HG02642 (cell line): ENCODE results near the gene PES1.
A peak's percentile ranks its signal among the peaks of the same experiment; 100 is the strongest.
"Not testable (repeated sequence)": the region's sequence is repeated elsewhere in the genome, so short reads cannot be mapped to it uniquely, and the experiment has no call there.

Experiments used
- ATAC-seq: cut with Tn5 transposase; IDR thresholded peaks from one replicate; pipeline ENCODE4 v1.9.1; 2021; ENCODE audit warnings: mild to moderate bottlenecking; ENCODE audit not compliant: unreplicated experiment, poor library complexity

Gene PES1

DNA sequence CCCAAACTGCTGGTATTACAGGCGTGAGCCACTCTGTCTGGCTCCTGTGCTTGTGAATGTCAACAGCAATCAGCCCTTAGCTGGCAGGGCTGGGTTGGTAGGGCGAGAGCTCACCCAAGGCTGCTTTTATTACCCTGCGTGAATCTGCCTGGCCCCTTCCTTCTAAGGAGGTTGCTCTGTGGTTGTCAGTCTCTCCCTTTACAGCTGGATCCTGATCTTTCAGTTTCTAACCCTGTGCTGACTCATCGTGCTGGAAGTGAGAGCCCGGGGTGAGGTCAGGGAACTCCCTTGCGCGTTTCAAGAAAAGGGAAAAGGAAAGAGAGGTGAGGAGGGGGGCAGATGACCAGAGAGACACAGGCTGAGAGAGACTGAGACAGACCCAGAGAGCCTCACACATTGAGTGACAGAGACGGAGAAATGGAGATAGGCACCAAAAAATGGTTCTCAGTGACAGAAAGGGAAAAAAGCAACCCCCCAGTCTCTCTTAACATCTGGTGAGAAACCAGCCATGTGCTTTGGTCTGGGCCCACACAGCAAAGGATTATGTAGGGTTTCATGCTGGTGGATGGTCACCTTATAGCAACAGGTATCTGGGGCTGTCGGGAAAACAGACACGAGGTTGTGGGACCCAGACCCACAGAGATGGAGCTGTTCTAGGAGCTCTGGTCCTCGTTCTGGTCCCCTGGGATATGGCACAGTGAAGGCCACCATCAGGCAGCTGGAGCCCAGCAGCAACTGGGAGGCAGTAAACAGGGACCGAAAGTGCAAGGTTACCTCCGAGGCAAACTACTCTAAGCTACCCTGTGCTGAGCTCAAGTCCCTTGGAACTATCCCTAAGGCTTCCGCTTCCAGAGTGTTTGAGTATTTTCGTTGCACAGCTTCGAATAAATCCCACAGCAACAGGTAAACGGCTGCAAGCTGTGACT, 17.8 kb upstream of the PES1 start:
- no peak for ATAC-seq

DNA sequence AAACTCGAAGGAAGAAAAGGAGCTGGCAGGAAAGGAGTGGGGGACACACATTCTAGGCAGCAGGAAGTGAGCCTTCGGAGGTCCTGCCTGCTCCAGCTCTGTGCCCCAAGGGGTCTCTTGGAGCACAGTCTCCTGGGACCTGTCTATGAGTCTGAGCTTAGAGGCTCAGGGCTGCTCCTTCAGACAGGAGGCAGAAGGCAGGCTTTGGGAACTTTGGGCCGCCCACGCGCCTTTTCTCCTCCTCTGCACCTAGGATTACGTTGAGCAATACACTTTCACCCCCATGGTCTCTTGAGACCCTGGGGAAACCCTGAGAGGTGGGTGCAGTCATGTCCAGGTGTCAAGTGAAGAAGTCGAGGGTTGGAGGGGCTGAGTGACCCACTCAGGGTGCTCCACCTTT, 16.2 kb upstream of the PES1 start:
- ATAC-seq = no peak

DNA sequence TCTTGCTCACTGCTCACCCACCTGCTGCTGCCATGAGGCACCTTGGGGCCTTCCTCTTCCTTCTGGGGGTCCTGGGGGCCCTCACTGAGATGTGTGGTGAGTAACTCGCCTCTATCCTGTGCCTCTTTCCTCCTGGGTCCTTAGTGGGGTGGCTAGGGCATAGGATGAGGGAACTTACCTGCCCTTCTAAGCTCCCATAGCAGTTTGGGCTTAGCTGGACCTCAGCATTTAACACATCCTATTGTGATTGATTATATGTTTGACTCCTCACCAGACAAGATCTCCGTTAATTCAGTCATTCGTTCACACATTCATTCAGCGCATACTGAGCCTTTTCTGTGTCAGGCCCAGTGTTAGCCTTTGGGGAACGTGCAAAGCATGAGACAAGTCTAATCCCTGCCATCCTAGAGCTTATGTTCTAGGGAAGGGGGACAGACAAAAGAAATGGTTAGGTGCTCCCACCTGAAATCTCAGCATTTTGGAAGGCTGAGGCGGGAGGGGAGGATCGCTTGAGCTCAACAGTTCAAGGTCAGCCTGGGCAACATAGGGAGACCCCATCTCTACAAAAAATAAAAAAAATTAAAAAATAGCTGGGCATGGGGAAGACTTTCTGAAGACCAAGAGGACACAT, 15.7 kb upstream of the PES1 start:
- peak; percentile 5 for ATAC-seq

DNA sequence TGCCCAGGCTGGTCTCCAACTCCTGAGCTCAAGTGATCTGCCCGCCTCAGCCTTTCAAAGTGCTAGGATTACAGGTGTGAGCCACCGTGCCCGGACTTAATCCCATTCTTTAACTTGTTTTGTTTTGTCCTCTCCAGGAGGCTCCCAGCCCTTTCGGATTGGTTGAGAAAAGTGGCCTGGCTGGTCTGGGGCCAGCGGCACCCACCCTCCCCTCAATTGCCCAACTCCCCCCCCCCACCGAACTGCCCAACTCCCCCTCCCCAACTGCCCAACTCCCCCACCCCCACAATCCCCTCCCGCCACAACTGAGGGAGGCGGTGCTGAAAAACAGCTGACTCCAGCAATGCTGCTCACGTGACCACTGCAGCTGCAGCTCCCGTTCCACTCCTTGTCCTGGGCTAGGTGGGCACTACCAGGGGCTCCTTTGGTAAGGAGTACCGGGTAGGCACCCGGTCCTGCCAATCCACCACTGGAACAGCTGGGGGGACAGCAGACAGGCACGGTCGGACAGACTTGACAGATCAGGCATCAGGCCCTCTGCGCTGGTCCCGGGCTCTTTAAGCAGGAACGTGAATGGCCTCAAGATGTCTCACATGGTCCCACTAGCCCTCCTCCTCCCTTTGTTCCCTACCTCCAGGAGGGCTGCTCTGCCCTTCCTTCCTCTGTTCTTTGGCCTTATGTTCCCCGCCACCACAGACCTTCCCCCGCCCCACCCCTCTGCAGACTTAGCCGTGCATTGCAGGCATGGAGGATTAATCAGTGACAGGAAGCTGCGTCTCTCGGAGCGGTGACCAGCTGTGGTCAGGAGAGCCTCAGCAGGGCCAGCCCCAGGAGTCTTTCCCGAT, 15.0 kb upstream of the PES1 start, which contains the start of gene TCN2:
Gene TCN2, plus strand, starts transcription at position 720 of the 845 bp plus-strand sequence. CDS start 158 bp downstream, outside the sequence.
- ATAC-seq = peak; percentile 41

DNA sequence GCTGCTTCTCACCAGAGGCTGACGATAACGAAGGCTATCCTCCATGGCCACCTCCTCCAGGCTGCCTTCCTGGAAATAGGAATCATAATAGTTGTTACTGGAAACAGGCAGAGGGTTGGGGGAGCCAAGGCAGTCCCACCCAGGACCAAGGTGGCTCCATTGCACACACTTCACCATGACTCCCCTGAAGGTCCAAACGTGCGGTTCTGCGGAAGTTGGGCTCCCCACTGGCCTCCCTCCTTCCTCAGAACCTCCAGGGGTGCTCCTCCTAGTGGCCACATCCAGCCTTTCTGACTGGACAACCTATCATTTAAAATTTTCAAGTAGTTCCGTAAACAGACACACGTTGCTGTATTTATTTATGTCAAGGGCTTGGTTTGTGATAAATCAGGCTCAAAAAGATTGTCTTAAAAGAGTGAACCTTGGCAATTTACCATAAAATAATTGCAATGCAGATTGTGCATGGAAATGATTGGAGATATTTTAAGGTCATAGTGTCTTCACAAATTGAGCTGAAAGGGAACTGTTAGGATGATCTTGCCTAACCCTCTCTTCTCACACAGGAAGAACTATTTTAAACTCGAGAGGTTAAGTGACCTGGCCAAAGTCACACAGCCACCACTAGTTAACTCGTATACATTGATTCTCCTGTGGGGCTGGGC, 13.9 kb upstream of the PES1 start:
- no peak for ATAC-seq

DNA sequence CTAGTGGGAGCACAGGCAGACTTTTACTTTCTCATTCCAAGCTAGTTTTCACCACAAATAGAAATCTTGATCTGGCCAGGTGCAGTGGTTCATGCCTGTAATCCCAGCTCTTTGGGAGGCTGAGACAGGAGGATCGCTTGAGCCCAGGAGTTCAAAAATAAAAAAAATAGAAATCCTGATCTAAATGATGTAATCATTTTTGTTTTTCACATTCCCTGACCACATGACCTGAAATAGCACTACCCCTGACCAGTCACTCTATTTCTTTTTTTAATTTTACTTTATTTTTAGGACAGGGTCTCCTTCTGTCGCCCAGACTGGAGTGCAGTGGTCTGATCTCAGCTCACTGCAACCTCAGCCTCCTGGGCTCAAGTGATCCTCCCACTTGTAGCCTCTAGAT, 13.0 kb upstream of the PES1 start:
- ATAC-seq = no peak

DNA sequence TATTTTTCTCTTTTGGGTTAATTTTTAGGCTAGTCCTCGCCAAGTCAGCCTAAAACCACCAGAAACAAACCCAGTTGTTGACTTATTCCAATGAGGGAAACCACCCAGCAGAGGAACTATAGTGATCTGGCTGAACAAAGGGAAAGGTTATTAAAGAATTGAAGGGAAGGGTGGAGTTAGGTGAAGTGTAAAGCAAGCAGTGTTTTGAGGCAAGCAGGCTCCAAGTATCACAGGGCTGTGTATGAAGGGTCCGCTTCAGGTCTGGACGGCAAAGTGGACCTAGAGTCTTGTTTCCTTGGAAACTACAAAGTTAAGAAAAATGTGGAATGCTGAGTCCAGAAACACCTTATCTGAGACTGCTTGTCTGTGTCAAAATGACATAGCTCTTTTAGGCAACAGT, 12.1 kb upstream of the PES1 start:
- no peak for ATAC-seq

DNA sequence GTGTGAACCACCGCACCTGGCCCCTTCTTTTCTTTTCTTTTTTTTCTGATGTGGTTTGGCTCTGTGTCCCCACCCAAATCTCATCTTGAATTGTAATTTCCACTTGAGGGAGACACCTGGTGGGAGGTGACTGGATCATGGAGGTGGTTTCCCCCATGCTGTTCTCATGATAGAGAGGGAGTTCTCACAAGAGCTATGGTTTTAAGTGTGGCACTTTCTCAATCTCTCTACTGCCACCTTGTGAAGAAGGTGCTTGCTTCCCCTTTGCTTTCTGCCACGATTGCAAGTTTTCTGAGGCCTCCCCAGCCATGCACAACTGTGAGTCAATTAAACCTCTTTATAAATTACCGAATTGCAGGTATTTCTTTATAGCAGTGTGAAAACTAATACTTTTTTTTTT, 10.3 kb upstream of the PES1 start:
- ATAC-seq = no peak

DNA sequence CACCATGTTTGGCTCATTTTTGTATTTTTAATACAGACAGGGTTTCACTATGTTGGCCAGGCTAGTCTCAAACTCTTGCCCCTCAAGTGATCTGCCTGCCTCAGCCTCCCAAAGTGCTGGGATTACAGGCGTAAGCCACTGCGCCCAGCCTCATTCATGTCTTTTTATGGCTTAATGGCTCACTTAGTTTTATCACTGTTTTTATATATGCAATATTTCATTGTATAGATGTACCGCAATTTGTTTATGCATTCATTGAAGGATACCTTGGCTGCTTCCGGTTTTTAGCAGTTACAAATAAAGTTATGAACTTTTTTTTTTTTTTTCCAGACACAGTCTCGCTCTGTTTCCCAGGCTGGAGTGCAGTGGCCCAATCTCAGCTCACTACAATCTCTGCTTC, 9.8 kb upstream of the PES1 start:
- ATAC-seq = no peak

DNA sequence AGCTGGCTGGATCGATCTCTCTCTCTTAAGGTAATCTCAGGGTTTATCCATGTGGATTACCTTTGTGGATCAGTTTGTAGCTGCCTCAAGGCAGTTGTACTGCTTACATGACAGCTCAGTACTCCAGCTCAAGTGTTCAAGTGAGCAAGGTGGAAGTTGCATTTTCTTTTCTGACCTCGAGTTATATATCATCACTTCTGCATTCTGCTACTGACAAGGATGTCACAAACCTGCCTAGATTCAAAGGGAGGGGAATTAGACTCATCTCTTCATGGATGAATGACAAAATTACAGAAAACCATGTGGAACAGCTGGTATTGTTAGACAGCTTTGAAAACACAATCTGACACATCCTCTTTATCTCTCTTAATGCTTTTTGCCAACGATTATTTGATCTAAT, 9.2 kb upstream of the PES1 start:
- ATAC-seq = no peak

DNA sequence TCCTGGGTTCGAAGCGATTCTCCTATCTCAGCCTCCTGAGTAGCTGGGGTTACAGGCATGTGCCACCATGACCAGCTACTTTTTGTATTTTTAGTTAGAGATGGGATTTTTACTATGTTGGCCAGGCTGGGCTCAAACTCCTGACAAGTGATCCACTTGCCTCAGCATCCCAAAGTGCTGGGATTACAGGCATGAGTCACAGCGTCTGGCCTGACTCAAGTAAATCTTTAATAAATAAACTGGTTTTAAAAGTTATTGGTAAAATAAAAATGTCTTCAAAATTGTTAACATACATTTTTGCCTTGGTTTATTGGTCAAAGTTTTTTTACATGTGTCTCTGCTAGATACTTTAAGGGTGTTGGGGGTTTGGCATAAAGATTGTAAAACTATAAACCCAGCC, 7.3 kb upstream of the PES1 start:
- ATAC-seq = no peak

DNA sequence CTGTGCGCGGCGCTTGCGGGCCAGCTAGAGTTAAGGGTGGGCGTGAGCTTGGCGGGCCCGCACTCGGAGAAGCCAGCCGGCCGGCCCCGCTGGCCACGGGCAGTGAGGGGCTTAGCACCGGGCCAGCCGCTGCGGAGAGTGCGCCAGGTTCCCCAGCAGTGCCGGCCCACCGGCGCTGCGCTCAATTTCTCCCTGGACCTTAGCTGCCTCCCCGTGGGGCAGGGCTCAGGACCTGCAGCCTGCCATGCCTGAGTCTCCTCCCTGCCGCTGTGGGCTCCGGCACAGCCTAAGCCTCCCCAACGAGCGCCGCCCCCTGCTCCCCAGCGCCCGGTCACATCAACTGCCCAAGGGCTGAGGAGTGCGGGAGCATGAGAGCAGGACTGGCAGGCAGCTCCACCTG, 5.2 kb upstream of the PES1 start:
- ATAC-seq = no peak

DNA sequence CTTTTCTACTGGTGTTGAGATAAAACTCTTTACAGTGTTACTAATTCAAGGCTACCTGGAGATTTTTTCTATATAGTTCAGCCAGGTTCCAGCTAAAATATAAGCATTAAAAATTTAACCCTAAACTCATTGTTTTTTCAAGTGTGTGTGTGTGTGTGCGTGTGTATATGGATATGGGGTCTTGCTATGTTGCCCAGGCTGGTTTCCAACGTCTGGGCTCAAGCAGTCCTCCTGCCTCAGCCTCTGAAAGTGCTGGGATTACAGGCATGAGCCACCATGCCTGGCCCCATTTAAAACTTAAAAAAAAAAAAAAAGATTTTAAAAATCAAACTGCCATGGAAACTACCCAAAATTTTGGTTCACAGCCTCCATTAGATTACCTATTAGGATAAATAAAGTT, 4.5 kb upstream of the PES1 start:
- no peak for ATAC-seq

DNA sequence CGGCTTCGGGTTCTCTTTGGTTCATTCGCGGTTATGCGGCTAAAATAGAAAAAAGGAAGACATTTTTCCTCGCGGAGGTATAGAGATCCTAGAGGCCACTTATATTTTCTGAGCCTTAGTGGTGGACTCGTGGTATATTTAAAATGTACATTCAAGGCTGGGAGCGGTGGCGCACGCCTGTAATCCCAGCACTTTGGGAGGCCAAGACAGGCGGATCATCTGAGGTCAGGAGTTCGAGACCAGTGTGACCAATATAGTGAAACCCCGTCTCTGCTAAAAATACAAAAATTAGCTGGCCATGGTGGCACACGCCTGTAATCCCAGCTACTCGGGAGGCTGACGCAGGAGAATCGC, 627 bp upstream of the PES1 start:
- ATAC-seq = not testable (repeated sequence)

DNA sequence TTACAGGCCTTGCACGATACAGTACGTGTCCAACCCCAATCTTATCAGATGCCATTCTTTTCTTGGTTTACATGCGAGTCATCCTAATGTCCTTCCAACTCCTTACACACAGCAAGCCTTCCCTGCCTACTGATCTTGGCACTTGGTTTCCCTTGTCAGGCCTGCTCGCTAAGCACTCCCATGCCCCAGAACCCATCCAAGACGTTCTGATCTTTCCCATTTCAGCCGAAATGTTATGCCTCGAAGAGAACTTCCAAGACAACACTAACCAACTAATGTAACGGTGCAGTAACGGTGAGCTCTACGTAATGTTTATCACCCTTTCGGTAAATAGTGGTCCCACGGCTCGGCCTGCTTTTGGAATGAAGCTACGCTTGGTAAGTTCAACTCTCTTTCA, 521 bp downstream of the PES1 start:
- no peak for ATAC-seq

DNA sequence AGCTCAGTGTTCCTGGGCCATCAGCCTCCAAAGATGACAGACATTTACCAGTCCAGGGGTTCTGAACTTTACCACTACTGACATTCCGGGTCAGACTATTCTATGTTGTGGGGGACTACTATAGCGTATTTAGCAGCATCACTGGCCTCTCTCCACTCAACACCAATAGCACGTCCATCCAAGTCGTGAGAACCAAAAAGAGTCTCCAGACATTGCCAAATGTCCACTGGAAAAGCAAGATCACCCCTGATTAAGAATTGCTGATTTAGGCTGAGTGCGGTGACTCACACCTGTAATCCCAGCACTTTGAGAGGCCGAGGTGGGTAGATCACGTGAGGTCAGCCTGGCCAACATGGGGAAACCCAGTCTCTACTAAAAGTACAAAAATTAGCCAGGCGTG, 5.3 kb downstream of the PES1 start:
- no peak for ATAC-seq

DNA sequence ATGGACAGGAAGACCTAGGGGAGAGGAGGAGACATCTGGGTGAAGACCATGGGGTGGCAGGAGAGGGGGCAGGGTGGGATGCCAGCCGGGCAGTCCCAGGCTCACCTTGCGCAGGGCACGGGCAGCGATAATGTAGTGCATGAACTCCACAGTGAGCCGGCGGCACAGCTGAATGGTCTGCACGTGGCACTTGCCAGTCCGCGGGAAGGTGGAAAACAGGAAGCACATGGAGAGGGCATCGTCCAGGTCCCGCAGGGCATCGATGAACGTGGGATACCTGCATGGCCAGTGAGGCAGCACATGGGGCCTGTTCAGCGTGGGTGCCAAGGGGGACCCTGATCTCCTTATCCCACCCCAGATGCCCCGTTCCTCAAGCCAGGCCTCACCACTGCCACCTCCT, 7.3 kb downstream of the PES1 start:
- ATAC-seq = no peak

DNA sequence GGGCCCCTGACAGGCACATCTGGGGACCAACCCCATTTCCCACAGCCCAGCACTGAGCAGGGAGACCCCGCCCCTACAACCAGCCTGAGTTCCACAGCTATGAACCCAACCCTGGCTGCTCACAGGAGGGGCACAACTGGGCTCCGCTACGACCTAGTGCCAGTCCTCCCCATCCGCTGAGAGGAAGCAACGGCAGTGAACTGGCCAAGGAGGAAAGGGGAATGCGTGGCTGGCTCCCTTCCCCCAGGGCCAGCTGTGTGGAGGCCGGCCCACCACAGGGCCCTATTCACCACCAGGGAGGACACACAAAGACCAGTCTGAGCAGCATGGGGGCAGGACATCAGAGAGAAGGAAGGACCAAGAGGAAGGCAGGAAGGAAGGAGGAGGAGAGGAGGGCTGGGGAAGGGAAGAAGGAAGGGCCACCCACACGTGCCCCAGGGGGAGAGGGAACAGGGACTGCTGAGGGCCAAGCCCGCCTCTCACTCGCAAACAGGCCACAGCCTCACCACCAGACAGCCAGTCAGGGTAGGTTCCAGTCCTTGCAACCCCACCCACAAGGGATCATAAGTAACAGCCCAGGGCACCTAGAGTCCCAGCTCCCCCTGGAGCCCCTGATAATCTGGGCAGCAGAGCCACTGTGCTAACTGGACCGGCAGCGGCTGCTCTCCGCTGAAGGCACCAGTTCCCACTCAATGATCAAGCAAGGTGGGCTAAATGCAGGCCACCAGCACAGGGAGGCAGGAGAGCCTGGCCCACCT, 8.7 kb downstream of the PES1 start:
- ATAC-seq = no peak

DNA sequence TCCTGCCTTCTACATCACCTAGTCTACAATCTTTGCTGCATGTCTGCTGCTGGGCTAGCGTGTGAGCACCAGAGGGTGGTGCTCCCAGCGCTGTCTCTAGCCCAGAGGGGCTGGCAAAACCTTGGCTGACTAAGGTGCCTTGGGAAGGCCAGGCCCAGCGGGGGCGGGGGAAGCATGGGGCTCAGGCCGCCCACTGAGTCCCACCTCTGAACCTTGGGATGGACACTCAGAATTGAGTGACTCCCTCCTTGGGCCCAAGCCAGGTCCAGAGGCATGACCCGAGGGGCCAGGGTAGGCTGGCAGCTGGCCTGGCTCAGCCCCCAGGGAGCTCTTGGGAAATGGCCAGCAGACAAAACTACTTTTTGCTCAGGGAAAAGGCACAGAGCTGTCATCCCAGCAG, 9.7 kb downstream of the PES1 start:
- ATAC-seq = no peak

DNA sequence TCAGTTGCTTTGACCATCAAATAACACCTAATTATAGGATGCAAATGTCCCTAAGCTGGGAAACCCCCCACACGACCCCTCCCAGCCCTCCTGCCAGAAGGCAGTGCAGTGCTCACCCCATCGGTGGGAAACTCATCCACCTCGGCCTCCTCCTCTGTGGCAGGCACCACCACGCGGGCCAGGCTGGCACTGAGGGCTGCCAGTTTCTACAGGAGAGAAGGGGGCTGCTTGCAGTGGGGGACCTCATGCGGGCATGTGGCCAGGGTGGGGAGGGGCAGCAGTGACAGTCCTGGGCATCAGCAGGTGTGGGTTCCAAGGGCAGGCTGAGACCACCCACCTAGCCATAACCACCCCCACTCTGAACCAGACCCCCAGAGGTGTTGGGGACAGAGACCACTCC, 10.8 kb downstream of the PES1 start:
- ATAC-seq = no peak
